CD4-positive, alpha-beta T cell treated with Interleukin-10 for 1 hour (primary cell): Measurements from ENCODE around the gene TBX10.
"Not testable (repeated sequence)": the region's sequence is repeated elsewhere in the genome, so short reads cannot be mapped to it uniquely, and the experiment has no call there.

ENCODE experiments used
- DNase-seq: peaks from one replicate; pipeline ENCODE4 v3.0.0-alpha.2; 2020

The TBX10 gene

GRCh38 chr11:67614730-67615714 lies 24.5 kb downstream of the TBX10 start:
- DNase-seq = peak; percentile 60

GRCh38 chr11:67613960-67614715 lies 25.4 kb downstream of the TBX10 start:
- DNase-seq = peak; percentile 89

- no peak for DNase-seq
Measured at GRCh38 chr11:67613313-67613959, 26.1 kb downstream of the TBX10 start.

GRCh38 chr11:67612751-67613150 lies 26.8 kb downstream of the TBX10 start:
- DNase-seq = no peak

- no peak for DNase-seq
Measured at GRCh38 chr11:67611704-67612587, 27.6 kb downstream of the TBX10 start.

- DNase-seq = no peak
Measured at GRCh38 chr11:67611165-67611564, 28.4 kb downstream of the TBX10 start.

GRCh38 chr11:67610302-67610868 lies 29.2 kb downstream of the TBX10 start:
- DNase-seq = no peak

- DNase-seq = no peak
Measured at GRCh38 chr11:67609316-67609715, 30.2 kb downstream of the TBX10 start.

- DNase-seq = no peak
Measured at GRCh38 chr11:67608486-67608885, 31.1 kb downstream of the TBX10 start.

GRCh38 chr11:67607507-67607906 lies 32.1 kb downstream of the TBX10 start:
- no peak for DNase-seq

- peak; percentile 96 for DNase-seq
Measured at GRCh38 chr11:67606492-67607295, 32.9 kb downstream of the TBX10 start, which contains the start of gene NDUFV1. Gene NDUFV1 (plus strand): TSS chr11:67606936. CDS start chr11:67607005, 69 bp downstream.

GRCh38 chr11:67606093-67606491 lies 33.5 kb downstream of the TBX10 start:
- no peak for DNase-seq

- no peak for DNase-seq
Measured at GRCh38 chr11:67605231-67606011, 34.1 kb downstream of the TBX10 start.

- DNase-seq = no peak
Measured at GRCh38 chr11:67604815-67605214, 34.7 kb downstream of the TBX10 start.

GRCh38 chr11:67604119-67604518 lies 35.4 kb downstream of the TBX10 start:
- not testable (repeated sequence) for DNase-seq

- no peak for DNase-seq
Measured at GRCh38 chr11:67601098-67601497, 38.5 kb downstream of the TBX10 start.

- no peak for DNase-seq
Measured at GRCh38 chr11:67600324-67601029, 39.1 kb downstream of the TBX10 start.

GRCh38 chr11:67599149-67599548 lies 40.4 kb downstream of the TBX10 start:
- no peak for DNase-seq

GRCh38 chr11:67597963-67598362 lies 41.6 kb downstream of the TBX10 start:
- DNase-seq = not testable (repeated sequence)
